ENCODE data around the gene FSIP1.

Gene FSIP1

GRCh38 chr15:39643727-39644126 is 138.9 kb downstream of the FSIP1 start:
- no peak for DNase-seq

GRCh38 chr15:39642011-39642640 is 140.5 kb downstream of the FSIP1 start:
- DNase-seq: no peak

GRCh38 chr15:39641191-39641889 is 141.3 kb downstream of the FSIP1 start:
- peak in 1 of 2 donors; percentile 55 for DNase-seq

- DNase-seq: no peak
These were observed 142.0 kb downstream of the FSIP1 start for GRCh38 chr15:39640665-39641064.

GRCh38 chr15:39639037-39639436 is 143.6 kb downstream of the FSIP1 start:
- DNase-seq: no peak

GRCh38 chr15:39638041-39638440 is 144.6 kb downstream of the FSIP1 start:
- DNase-seq: no peak

- DNase-seq: no peak
These were observed 151.3 kb downstream of the FSIP1 start for GRCh38 chr15:39631357-39631756.

- DNase-seq: no peak
These were observed 152.7 kb downstream of the FSIP1 start for GRCh38 chr15:39629906-39630305.

- DNase-seq: peak; percentile 39 to 73
These were observed 153.3 kb downstream of the FSIP1 start for GRCh38 chr15:39629371-39629770.

- no peak for DNase-seq
These were observed 153.9 kb downstream of the FSIP1 start for GRCh38 chr15:39628546-39629257.

- no peak for DNase-seq
These were observed 154.5 kb downstream of the FSIP1 start for GRCh38 chr15:39628144-39628508.

- DNase-seq: no peak
These were observed 155.0 kb downstream of the FSIP1 start for GRCh38 chr15:39627451-39628143.

- DNase-seq: peak in 1 of 2 donors; percentile 67
These were observed 156.8 kb downstream of the FSIP1 start for GRCh38 chr15:39625856-39626255.

- DNase-seq: peak in 1 of 2 donors; percentile 30
These were observed 157.2 kb downstream of the FSIP1 start for GRCh38 chr15:39625451-39625850.

- peak; percentile 74 to 85 for DNase-seq
These were observed 157.8 kb downstream of the FSIP1 start for GRCh38 chr15:39624806-39625205.

- DNase-seq: peak; percentile 50 to 77
These were observed 159.1 kb downstream of the FSIP1 start for GRCh38 chr15:39623529-39623931.

- DNase-seq: no peak
These were observed 159.8 kb downstream of the FSIP1 start for GRCh38 chr15:39622660-39623516.

- DNase-seq: no peak
These were observed 160.7 kb downstream of the FSIP1 start for GRCh38 chr15:39621976-39622375.

GRCh38 chr15:39621210-39621609 is 161.4 kb downstream of the FSIP1 start:
- DNase-seq: no peak

- DNase-seq: no peak
These were observed 164.4 kb downstream of the FSIP1 start for GRCh38 chr15:39618063-39618823.

GRCh38 chr15:39616731-39617455 is 165.7 kb downstream of the FSIP1 start:
- no peak for DNase-seq

Measured in CD4-positive, alpha-beta T cell treated with Interferon alpha-2 for 1 hour (primary cell).